GM21367 (cell line): ENCODE measurements around the gene C1QTNF5.

Experiments
- ATAC-seq: cut with Tn5 transposase; IDR thresholded peaks from one replicate; pipeline ENCODE4 v1.9.1; 2021; ENCODE audit not compliant: unreplicated experiment

Gene C1QTNF5

GRCh38 chr11:119338318-119338890 lies 2.3 kb downstream of the C1QTNF5 start:
- no peak for ATAC-seq

- ATAC-seq, result no peak
These were observed 2.9 kb downstream of the C1QTNF5 start for GRCh38 chr11:119337581-119338317.

DNA sequence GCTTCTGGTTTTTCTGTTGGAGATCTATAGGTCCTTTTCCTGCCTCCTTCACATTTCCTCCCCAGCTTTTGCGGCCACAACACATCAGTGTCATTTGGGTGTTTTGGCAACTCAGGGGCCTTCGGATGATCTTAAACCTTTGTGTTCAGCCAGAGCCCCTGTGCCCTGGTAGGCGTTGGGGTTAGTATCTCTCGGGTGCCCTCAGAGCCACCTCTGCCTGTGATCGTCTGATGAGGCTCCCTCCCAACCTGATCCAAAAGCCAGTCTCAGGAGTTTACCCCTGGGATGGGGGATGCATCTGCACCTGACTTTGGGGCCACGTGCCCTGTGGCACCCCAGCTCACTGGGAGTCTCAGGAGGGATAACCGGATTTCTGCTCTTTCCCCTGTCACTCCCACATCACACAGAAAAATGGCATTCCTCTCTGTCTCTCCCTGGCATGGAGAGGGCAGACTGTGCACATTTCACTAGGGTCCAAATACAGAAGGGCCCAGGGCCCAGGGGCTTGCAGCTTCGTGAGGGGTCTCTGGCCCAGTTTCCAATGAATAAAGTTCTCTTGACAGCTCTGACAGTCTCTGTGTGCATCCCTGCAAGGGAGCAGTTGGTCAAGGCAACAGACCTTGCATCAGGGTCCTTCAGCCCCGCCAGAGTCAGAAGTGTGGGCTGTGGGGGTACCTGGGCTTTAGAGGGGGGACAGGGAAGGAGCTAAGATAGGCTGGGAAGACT lies 3.8 kb downstream of the C1QTNF5 start:
- ATAC-seq, result no peak

- no peak for ATAC-seq
These were observed 4.8 kb downstream of the C1QTNF5 start for GRCh38 chr11:119335655-119336543.

DNA sequence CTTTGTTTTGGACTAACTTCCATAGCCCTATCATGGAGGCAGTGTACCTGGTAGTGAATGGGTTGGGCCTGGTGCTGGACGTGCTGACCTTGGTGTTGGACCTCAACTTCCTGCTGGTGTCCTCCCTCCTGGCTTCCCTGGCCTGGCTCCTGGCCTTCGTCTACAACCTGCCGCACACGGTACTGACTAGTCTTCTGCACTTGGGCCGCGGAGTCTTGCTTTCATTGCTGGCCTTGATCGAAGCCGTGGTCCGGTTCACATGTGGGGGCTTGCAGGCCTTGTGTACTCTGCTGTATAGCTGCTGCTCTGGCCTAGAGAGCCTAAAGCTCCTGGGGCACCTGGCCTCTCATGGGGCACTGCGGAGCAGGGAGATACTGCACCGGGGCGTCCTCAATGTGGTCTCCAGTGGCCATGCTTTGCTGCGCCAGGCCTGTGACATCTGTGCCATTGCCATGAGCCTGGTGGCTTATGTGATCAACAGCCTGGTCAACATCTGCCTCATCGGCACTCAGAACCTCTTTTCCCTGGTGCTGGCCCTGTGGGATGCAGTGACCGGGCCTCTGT lies 5.5 kb downstream of the C1QTNF5 start:
- no peak for ATAC-seq

GRCh38 chr11:119334174-119334930 lies 6.3 kb downstream of the C1QTNF5 start, which contains the start of gene RNF26:
Gene RNF26, plus strand, starts transcription at chr11:119334527. Its CDS starts 596 bp downstream, at chr11:119335123.
- peak; percentile 71 for ATAC-seq

GRCh38 chr11:119332111-119332765 lies 8.4 kb downstream of the C1QTNF5 start:
- ATAC-seq, result no peak

- ATAC-seq, result no peak
These were observed 10.4 kb downstream of the C1QTNF5 start for GRCh38 chr11:119330237-119330636.

DNA sequence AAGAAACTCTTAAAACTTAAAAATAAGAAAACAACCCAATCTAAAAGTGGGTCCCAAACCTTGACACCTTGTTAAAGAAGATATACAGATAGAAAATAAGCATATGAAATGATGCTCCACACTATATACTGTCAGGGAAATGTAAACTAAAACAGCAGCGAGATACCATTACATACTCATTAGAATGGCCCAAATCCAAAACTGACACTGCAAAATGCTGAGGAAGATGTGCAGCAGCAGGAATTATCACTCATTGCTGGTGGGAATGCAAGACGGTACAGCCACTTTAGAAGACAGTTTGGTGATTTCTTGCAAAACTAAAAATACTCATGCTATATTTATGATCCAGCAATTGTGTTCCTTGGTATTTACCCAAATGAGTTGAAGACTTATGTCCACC lies 11.4 kb downstream of the C1QTNF5 start:
- no peak for ATAC-seq

DNA sequence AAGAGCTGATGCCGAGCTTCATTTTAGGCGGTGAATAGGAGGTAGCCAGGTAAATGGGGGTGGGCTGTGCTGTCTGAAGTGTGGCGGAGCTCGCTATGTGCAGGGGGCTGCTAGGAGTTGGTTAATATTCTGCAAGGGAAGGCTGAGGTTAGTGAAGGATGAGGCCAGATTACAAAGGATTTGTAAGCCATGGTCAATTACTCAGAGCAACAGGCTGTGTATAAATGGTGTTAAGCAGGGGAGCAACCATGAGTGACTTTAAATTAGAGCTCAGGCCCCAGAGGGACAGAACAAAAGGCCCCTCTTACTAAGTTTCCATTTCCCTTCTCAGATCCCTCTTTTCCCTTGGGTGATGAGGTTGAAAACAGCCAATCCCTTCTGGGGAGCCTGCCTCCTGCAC lies 16.5 kb downstream of the C1QTNF5 start:
- no peak for ATAC-seq

DNA sequence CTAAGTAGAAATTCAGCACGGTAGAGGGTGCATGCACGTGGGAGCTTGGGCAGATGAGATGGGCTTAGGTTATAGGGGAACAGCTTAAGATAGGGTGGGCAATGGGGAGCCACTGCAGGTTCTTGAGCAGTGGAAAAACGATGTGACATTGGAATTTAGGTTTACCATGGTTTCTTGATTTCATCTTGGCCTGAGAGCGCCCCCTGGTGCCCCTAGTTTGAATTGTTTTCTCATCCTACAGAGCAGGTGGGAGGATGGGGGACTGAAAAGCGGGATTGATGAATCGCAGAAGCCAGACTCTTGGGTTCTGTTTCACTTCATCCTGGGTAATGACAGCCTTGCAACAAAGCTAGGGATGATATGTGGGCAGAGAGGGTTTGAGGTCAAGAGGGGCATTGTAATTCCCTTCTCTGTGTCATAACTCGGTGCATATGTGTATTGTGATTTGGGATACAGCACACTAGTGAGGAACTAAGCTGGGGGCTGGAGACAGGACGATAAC lies 17.1 kb downstream of the C1QTNF5 start:
- ATAC-seq, result no peak

DNA sequence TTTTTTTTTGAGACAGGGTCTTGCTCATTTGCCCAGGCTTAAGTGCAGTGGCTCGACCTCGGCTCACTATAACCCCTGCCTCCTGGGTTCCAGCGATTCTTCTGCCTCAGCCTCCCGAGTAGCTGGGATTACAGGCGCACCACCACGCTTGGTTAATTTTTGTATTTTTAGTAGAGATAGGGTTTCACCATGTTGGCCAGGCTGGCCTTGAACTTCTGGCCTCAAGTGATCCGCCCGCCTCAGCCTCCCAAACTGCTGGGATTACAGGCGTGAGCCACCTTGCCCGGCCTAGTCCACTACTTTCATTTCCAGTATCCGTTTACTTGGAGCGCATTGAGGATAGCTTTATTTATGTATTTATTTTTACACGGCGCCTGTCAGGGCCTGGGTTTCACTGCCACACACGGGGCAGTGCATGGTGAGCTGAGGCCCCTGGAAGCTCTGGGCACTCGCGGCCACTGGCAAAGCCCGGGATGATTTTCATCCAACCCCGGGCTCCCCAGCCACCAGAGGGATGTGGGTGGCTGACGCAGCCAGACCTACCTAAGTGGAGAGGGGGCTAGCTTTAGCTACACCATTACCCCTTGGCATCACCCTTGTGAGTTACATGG lies 17.7 kb downstream of the C1QTNF5 start:
- no peak for ATAC-seq

- no peak for ATAC-seq
These were observed 18.3 kb downstream of the C1QTNF5 start for GRCh38 chr11:119322360-119322739.

DNA sequence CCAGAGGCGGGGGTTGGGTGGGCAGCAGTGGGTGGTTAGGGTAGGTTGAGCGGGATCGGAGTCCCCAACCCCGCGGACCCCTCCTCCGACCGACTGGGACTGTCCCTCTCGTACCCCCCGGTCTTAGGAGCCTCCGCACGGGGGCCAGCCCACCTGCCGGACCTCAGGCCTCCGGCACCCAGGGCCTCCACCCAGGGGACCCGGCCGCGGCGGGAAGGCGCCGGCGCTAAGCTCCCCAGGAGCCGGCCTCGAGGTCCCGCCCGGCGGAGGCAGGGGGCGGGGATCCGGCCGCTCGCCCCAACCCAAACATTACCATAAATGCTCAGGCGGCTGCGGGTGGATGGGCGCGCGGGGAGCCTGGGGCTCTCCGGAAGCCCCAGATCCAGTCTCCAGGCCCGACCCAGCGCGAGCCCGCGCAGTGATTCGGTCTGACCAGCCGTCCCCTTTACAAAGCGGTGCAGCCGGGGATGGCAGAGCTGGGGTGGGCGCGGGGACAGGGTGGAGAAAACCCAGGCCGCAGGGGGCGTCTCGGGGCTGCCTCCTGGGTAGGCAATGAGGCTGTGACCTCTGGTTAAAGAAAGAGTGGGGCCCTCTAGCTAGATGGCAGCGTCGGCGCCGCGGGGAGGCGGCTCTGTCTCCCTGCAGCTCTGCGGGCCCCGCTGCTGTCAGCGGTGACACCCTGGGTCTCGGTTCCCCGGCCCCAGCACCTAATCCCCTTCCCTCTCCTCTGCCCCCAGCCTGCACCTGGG lies 19.7 kb downstream of the C1QTNF5 start:
- ATAC-seq, result peak; percentile 39

DNA sequence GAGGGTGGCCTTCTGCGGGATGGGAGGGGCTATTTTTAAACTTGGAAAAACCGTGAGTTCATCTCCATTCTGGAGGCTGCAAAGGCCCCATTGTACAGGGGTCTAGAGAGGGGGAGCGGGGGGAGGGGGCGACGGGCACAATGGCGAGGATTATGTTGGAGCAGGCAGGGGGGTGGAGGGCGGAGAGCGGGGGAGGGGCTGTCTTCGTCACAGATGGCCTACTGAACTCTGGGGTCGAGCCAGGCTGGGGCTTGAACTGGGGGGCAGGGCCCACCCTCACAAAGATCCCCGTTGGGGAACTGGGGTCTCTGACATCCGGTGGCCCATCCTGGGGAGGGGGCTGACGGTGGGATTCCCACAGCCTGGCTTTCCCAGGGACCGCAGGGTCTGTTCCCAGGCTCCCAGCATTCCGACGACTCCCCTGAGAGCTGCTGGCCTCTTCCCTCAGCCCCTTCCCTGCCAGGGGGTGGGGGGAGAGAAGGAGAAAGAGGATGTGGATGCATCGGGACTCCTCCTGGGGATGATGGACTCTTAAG lies 20.4 kb downstream of the C1QTNF5 start:
- no peak for ATAC-seq

GRCh38 chr11:119319700-119320239 lies 20.9 kb downstream of the C1QTNF5 start:
- ATAC-seq, result no peak

- ATAC-seq, result no peak
These were observed 21.5 kb downstream of the C1QTNF5 start for GRCh38 chr11:119319136-119319699.
